Immature natural killer cell (primary cell): ENCODE measurements around the gene SELENOM. TPM values are rescaled to one million over a fixed set of nuclear protein-coding genes. Genes with fewer than 3 reads are reported as not detected.

ENCODE experiments used
- DNase-seq, 3 donors: peaks; one replicate each; pipeline ENCODE4 v3.0.0; 2022; ENCODE audit warnings: mixed read lengths in 1 of 3
- H3K27ac Mint-ChIP-seq, 6 donors: one replicate each; pipeline ENCODE4 v1.8.0; 2020; ENCODE audit warnings: mixed read lengths in 6 of 6, mild to moderate bottlenecking in 5 of 6, inconsistent platforms in 4 of 6, moderate library complexity in 3 of 6
- H3K27me3 Mint-ChIP-seq, 3 donors: one replicate each; pipeline ENCODE4 v1.8.0; 2020 to 2021; ENCODE audit warnings: low read depth in 3 of 3, mild to moderate bottlenecking in 3 of 3, mixed read lengths in 3 of 3, moderate library complexity in 3 of 3, inconsistent platforms in 1 of 3
- H3K36me3 Mint-ChIP-seq, 3 donors: one replicate each; pipeline ENCODE4 v1.8.0; 2020; ENCODE audit warnings: mixed read lengths in 3 of 3, inconsistent platforms in 2 of 3, mild to moderate bottlenecking in 2 of 3
- H3K4me1 Mint-ChIP-seq, 2 donors: one replicate each; pipeline ENCODE4 v1.8.0; 2020; ENCODE audit warnings: inconsistent platforms in 2 of 2, mild to moderate bottlenecking in 2 of 2, mixed read lengths in 2 of 2, moderate library complexity in 1 of 2
- H3K4me3 Mint-ChIP-seq, 5 donors: one replicate each; pipeline ENCODE4 v1.8.0; 2020; ENCODE audit warnings: mild to moderate bottlenecking in 5 of 5, mixed read lengths in 5 of 5, inconsistent platforms in 3 of 5, moderate library complexity in 3 of 5
- H3K9me3 Mint-ChIP-seq, 6 donors: one replicate each; pipeline ENCODE4 v1.8.0; 2020; ENCODE audit warnings: mild to moderate bottlenecking in 6 of 6, mixed read lengths in 6 of 6, inconsistent platforms in 4 of 6, moderate library complexity in 3 of 6
- polyA plus RNA-seq, 3 donors: library from polyadenylated mRNA; unstranded; fragments of 300-500 nt; fragmentation: Illumina TruSeq; gene quantifications; one replicate each; pipeline ENCODE4 v1.2.3, GENCODE V29; 2021

The SELENOM gene
- polyA plus RNA-seq, 3 donors from 2014 or later = 24.1 to 51.0 (median 33.5) TPM

GRCh38 chr22:31139866-31140716 is 32.7 kb upstream of the SELENOM start, which contains the start of gene PLA2G3:
Gene PLA2G3, minus strand, starts transcription at chr22:31140508. Its CDS starts 154 bp downstream, at chr22:31140354.
- H3K4me3 Mint-ChIP-seq = no peak within 1 kb of the TSS
- H3K27ac Mint-ChIP-seq = no peak within 1 kb of the TSS
- no peaks in the 10 kb centered on the region for H3K36me3 Mint-ChIP-seq
- peaks cover 4 to 5% (median 4%) of the 10 kb centered on the region in 3 donors for H3K27me3 Mint-ChIP-seq
- DNase-seq = no peak
- H3K4me1 Mint-ChIP-seq = no peaks in the 10 kb centered on the region
- no peaks in the 10 kb centered on the region for H3K9me3 Mint-ChIP-seq

- Mint-ChIP-seq H3K4me1 (no peaks in the 10 kb centered on the region), H3K4me3 (no peak overlapping the region), H3K27me3 (peaks cover 4 to 5% (median 4%) of the 10 kb centered on the region in 3 donors), H3K27ac (no peak overlapping the region), H3K9me3 (no peaks in the 10 kb centered on the region), H3K36me3 (no peaks in the 10 kb centered on the region)
- DNase-seq = no peak
These were observed 31.7 kb upstream of the SELENOM start for GRCh38 chr22:31139066-31139465.

GRCh38 chr22:31138126-31138525 is 30.8 kb upstream of the SELENOM start:
- H3K4me3 Mint-ChIP-seq = no peak overlapping the region
- no peak overlapping the region for H3K27ac Mint-ChIP-seq
- no peaks in the 10 kb centered on the region for H3K36me3 Mint-ChIP-seq
- no peak for DNase-seq
- H3K4me1 Mint-ChIP-seq = no peaks in the 10 kb centered on the region
- H3K9me3 Mint-ChIP-seq = no peaks in the 10 kb centered on the region
- H3K27me3 Mint-ChIP-seq = peaks cover 1 to 4% (median 4%) of the 10 kb centered on the region in 3 donors

GRCh38 chr22:31137721-31138120 is 30.4 kb upstream of the SELENOM start:
- no peaks in the 10 kb centered on the region for H3K36me3 Mint-ChIP-seq
- no peak overlapping the region for H3K27ac Mint-ChIP-seq
- no peak for DNase-seq
- no peak overlapping the region for H3K4me3 Mint-ChIP-seq
- H3K4me1 Mint-ChIP-seq = no peaks in the 10 kb centered on the region
- no peaks in the 10 kb centered on the region for H3K9me3 Mint-ChIP-seq
- H3K27me3 Mint-ChIP-seq = peaks cover 1 to 4% (median 4%) of the 10 kb centered on the region in 3 donors

GRCh38 chr22:31136711-31137110 is 29.3 kb upstream of the SELENOM start:
- H3K4me3 Mint-ChIP-seq = no peak overlapping the region
- peaks cover 1 to 4% (median 2%) of the 10 kb centered on the region in 3 donors for H3K27me3 Mint-ChIP-seq
- DNase-seq = no peak
- H3K27ac Mint-ChIP-seq = no peak overlapping the region
- H3K4me1 Mint-ChIP-seq = no peaks in the 10 kb centered on the region
- H3K9me3 Mint-ChIP-seq = no peaks in the 10 kb centered on the region
- H3K36me3 Mint-ChIP-seq = no peaks in the 10 kb centered on the region

- Mint-ChIP-seq H3K27ac (no peak overlapping the region), H3K27me3 (peaks cover under 1 to 4% (median 1%) of the 10 kb centered on the region in 3 donors), H3K4me3 (no peak overlapping the region), H3K36me3 (no peaks in the 10 kb centered on the region), H3K9me3 (no peaks in the 10 kb centered on the region), H3K4me1 (no peaks in the 10 kb centered on the region)
- no peak for DNase-seq
These were observed 28.8 kb upstream of the SELENOM start for GRCh38 chr22:31136155-31136554.

GRCh38 chr22:31135706-31136105 is 28.3 kb upstream of the SELENOM start:
- DNase-seq = no peak
- Mint-ChIP-seq H3K36me3 (no peaks in the 10 kb centered on the region), H3K27ac (no peak overlapping the region)

GRCh38 chr22:31134688-31135087 is 27.3 kb upstream of the SELENOM start:
- Mint-ChIP-seq H3K27me3 (peaks cover 1 to 4% (median 2%) of the 10 kb centered on the region in 3 donors), H3K9me3 (no peaks in the 10 kb centered on the region), H3K36me3 (no peaks in the 10 kb centered on the region), H3K27ac (no peak overlapping the region), H3K4me1 (no peaks in the 10 kb centered on the region), H3K4me3 (no peak overlapping the region)
- no peak for DNase-seq

More at GRCh38 chr22:31135706-31136105, 28.3 kb upstream of the SELENOM start:
- H3K27me3 Mint-ChIP-seq = peaks cover 1 to 4% (median 2%) of the 10 kb centered on the region in 3 donors
- H3K4me1 Mint-ChIP-seq = no peaks in the 10 kb centered on the region
- H3K4me3 Mint-ChIP-seq = no peak overlapping the region
- H3K9me3 Mint-ChIP-seq = no peaks in the 10 kb centered on the region

GRCh38 chr22:31133911-31134310 is 26.5 kb upstream of the SELENOM start:
- H3K9me3 Mint-ChIP-seq = no peaks in the 10 kb centered on the region
- H3K27me3 Mint-ChIP-seq = peaks cover 1 to 4% (median 2%) of the 10 kb centered on the region in 3 donors
- H3K36me3 Mint-ChIP-seq = no peaks in the 10 kb centered on the region
- no peak overlapping the region for H3K27ac Mint-ChIP-seq
- DNase-seq = no peak
- no peak overlapping the region for H3K4me3 Mint-ChIP-seq
- no peaks in the 10 kb centered on the region for H3K4me1 Mint-ChIP-seq

GRCh38 chr22:31130873-31131272 is 23.5 kb upstream of the SELENOM start:
- DNase-seq = no peak
- no peaks in the 10 kb centered on the region for H3K4me1 Mint-ChIP-seq
- no peak overlapping the region for H3K27ac Mint-ChIP-seq
- peaks cover 2% of the 10 kb centered on the region in 3 donors for H3K27me3 Mint-ChIP-seq
- H3K9me3 Mint-ChIP-seq = no peaks in the 10 kb centered on the region
- no peaks in the 10 kb centered on the region for H3K36me3 Mint-ChIP-seq
- H3K4me3 Mint-ChIP-seq = no peak overlapping the region

GRCh38 chr22:31128156-31128555 is 20.8 kb upstream of the SELENOM start:
- peaks cover 2 to 4% (median 2%) of the 10 kb centered on the region in 3 donors for H3K27me3 Mint-ChIP-seq
- H3K4me1 Mint-ChIP-seq = no peaks in the 10 kb centered on the region
- no peaks in the 10 kb centered on the region for H3K9me3 Mint-ChIP-seq
- DNase-seq = no peak
- H3K4me3 Mint-ChIP-seq = no peak overlapping the region
- no peak overlapping the region for H3K27ac Mint-ChIP-seq
- no peaks in the 10 kb centered on the region for H3K36me3 Mint-ChIP-seq

GRCh38 chr22:31127181-31127772 is 19.9 kb upstream of the SELENOM start:
- Mint-ChIP-seq H3K36me3 (no peaks in the 10 kb centered on the region), H3K4me3 (no peak overlapping the region)

GRCh38 chr22:31126869-31127175 is 19.5 kb upstream of the SELENOM start:
- Mint-ChIP-seq H3K27me3 (peaks cover 2 to 4% (median 2%) of the 10 kb centered on the region in 3 donors), H3K9me3 (no peaks in the 10 kb centered on the region), H3K36me3 (no peaks in the 10 kb centered on the region), H3K4me3 (no peak overlapping the region), H3K27ac (no peak overlapping the region), H3K4me1 (no peaks in the 10 kb centered on the region)
- no peak for DNase-seq

More at GRCh38 chr22:31127181-31127772, 19.9 kb upstream of the SELENOM start:
- H3K9me3 Mint-ChIP-seq = no peaks in the 10 kb centered on the region
- DNase-seq = no peak
- no peak overlapping the region for H3K27ac Mint-ChIP-seq
- H3K4me1 Mint-ChIP-seq = no peaks in the 10 kb centered on the region
- H3K27me3 Mint-ChIP-seq = peaks cover 2 to 4% (median 2%) of the 10 kb centered on the region in 3 donors

- no peak for DNase-seq
- H3K9me3 Mint-ChIP-seq = no peaks in the 10 kb centered on the region
- no peak overlapping the region for H3K4me3 Mint-ChIP-seq
- no peaks in the 10 kb centered on the region for H3K4me1 Mint-ChIP-seq
- H3K27me3 Mint-ChIP-seq = peaks cover 2 to 4% (median 2%) of the 10 kb centered on the region in 3 donors
- no peak overlapping the region for H3K27ac Mint-ChIP-seq
- H3K36me3 Mint-ChIP-seq = no peaks in the 10 kb centered on the region
These were observed 18.9 kb upstream of the SELENOM start for GRCh38 chr22:31126128-31126868.
